Measurements from ENCODE around the gene P4HA3.
A peak's percentile ranks its signal among the peaks of the same experiment; 100 is the strongest.

The P4HA3 gene

DNA sequence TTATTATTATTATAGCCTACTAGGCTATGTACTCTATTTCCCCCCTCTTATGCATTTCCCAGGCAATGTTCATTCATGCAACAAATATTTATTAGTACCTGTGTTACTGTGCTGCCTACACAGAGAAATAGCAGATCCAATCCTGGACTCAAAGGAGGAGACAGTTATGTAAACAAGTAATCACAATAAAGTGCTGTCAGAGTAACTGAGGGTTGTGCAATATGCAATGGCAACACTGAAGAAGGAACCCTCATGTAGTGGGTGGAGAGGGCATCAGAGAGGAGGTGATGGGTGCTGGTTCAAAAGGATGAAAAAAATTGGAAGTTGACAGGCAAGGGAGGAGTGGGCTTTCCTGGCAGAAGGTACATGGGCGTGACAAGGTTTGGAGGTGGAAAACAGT, 886 bp upstream of the P4HA3 start:
- DNase-seq: no peak
- Histone ChIP-seq H3K36me3 (no peaks in the 10 kb centered on the region), H3K27ac (no peak overlapping the region), H3K27me3 (ENCODE audit: insufficient read depth, low read depth, severe bottlenecking) (no peaks in the 10 kb centered on the region), H3K4me3 (ENCODE audit: low read depth, low read length) (no peak overlapping the region), H3K9me3 (ENCODE audit: severe bottlenecking) (peaks cover 4% of the 10 kb centered on the region)
- TF ChIP-seq, protein P1, sequence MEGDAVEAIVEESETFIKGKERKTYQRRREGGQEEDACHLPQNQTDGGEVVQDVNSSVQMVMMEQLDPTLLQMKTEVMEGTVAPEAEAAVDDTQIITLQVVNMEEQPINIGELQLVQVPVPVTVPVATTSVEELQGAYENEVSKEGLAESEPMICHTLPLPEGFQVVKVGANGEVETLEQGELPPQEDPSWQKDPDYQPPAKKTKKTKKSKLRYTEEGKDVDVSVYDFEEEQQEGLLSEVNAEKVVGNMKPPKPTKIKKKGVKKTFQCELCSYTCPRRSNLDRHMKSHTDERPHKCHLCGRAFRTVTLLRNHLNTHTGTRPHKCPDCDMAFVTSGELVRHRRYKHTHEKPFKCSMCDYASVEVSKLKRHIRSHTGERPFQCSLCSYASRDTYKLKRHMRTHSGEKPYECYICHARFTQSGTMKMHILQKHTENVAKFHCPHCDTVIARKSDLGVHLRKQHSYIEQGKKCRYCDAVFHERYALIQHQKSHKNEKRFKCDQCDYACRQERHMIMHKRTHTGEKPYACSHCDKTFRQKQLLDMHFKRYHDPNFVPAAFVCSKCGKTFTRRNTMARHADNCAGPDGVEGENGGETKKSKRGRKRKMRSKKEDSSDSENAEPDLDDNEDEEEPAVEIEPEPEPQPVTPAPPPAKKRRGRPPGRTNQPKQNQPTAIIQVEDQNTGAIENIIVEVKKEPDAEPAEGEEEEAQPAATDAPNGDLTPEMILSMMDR (IDR thresholded peaks at IDR 0.05; ENCODE audit: low read depth, low read length): no peak

DNA sequence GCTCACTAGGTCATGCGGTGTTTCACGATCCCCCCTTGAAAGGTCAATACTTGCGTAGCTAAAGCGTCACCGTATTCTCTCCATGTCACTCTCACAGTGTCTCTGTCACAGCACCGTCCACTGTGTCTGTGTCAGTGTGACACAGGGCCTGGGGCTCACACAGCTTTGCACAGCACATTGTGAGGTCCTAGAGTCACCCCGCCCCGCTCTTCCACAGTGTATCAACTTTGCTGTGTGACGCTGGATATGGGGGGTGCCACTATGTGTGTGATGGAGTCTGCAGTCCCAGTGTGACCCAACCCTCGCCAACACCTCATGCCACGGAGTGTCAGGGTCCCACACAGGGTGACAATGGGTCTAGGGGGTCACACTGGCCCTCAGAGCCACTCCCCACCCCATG, 583 bp downstream of the P4HA3 start:
- TF ChIP-seq, protein P1 (IDR thresholded peaks at IDR 0.05; ENCODE audit: low read depth, low read length): no peak
- H3K36me3 ChIP-seq: no peaks in the 10 kb centered on the region
- DNase-seq: no peak
- no peaks in the 10 kb centered on the region for H3K27me3 ChIP-seq (ENCODE audit: insufficient read depth, low read depth, severe bottlenecking)
- H3K9me3 ChIP-seq (ENCODE audit: severe bottlenecking): no peaks in the 10 kb centered on the region
- H3K4me3 ChIP-seq (ENCODE audit: low read depth, low read length): peak overlapping the region; percentile 44
- no peak overlapping the region for H3K27ac ChIP-seq

DNA sequence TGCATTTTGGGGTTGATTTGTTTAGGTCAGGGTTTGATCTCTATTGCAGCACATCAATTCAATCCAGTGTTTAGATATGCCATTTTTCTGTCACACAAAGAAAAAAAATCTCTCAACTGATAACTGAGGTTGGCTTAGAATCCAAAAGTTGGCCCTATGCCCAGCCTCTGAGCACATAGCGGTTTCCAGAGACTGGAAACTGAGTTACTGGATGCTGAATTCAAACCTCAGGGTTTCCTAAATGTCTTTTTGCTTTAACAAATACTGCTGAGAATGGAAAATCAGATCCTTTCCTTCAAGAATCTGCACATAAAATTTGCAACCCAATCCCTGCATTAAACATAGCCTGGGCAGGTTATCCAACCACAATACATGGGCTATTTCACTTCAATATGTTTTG, 4.0 kb downstream of the P4HA3 start:
- TF ChIP-seq, protein P1 (IDR thresholded peaks at IDR 0.05; ENCODE audit: low read depth, low read length): no peak
- no peaks in the 10 kb centered on the region for H3K9me3 ChIP-seq (ENCODE audit: severe bottlenecking)

DNA sequence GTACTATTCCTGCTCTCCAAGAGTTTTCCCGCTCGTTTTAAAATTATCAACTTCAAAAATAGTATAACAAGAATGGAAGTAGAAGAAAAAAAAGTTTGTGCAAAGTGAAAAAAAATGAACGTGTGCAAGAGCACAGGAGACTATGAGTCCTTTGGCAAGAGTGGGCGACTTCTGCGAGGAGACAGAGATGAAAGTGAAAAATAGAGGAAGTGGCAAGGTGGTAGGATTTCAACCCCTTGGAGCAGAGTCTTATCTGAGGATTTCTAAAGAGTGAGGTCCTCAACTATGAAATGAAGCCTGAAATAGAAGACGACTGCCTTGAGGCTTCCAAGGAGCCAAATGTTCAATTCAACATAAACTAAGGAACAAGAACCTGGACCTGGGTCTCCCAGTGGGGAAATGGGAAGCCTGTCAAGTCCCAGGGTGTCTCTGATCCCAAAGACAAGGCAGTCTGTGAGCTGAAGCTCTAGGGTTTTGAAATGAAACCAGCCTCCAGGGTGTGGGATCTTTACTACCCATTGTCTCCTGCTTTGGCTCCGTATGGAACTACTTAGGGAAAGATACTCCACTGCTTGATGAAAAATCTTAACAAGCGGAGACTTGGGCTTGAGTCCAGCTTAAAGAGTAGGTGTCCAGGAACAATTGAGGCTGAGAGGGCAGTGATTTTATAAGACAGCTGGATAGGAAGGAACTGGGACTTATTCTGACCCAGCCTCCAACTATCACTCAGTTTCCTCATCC, 4.8 kb downstream of the P4HA3 start:
- H3K4me3 ChIP-seq (ENCODE audit: low read depth, low read length): no peak overlapping the region
- H3K27me3 ChIP-seq (ENCODE audit: insufficient read depth, low read depth, severe bottlenecking): no peaks in the 10 kb centered on the region
- DNase-seq: no peak
- no peaks in the 10 kb centered on the region for H3K9me3 ChIP-seq (ENCODE audit: severe bottlenecking)
- TF ChIP-seq, protein P1 (IDR thresholded peaks at IDR 0.05; ENCODE audit: low read depth, low read length): no peak
- no peak overlapping the region for H3K27ac ChIP-seq
- no peaks in the 10 kb centered on the region for H3K36me3 ChIP-seq

More for the DNA sequence above, 4.0 kb downstream of the P4HA3 start:
- no peak for DNase-seq
- Histone ChIP-seq H3K36me3 (no peaks in the 10 kb centered on the region), H3K27ac (no peak overlapping the region), H3K4me3 (ENCODE audit: low read depth, low read length) (no peak overlapping the region), H3K27me3 (ENCODE audit: insufficient read depth, low read depth, severe bottlenecking) (no peaks in the 10 kb centered on the region)

DNA sequence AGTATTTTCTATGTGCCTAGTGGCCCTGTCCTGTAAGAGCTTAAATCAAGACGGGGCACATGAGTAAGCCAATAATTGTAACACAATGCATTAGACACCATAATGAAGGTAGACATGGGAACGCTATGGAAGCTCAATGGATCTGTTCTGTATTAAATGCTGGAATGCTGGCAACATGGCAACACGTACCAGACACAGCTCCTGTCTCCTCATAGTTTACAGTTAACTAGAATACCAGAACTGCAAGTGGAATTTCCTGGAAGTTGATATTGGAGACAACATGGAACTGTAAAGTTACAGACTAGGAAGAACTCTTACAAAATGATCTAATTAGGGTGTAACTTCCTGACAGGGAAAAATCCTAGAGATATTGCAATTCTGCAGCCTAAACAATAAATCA, 12.4 kb downstream of the P4HA3 start:
- Histone ChIP-seq H3K27me3 (ENCODE audit: insufficient read depth, low read depth, severe bottlenecking) (no peaks in the 10 kb centered on the region), H3K36me3 (no peaks in the 10 kb centered on the region)
- TF ChIP-seq, protein P1 (IDR thresholded peaks at IDR 0.05; ENCODE audit: low read depth, low read length): no peak

DNA sequence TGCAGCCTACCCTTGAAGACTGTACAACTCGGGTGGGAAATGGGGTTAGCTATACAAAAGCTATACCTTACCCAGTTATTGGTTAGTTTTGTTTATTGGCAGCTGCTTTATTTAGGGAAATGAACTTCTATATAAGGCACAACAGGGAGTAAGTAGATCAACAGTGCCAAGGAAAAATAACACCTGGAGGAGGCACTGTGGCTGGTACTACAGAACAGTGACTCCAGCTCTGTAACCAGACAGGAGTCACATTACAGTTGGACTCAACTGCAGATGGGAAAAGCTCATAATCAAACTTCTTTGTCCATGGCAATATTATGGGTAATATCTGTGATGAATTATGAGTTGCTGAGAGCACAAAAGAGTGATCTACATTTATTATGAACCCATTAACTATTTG, 14.0 kb downstream of the P4HA3 start:
- Histone ChIP-seq H3K36me3 (no peaks in the 10 kb centered on the region), H3K4me3 (ENCODE audit: low read depth, low read length) (no peak overlapping the region), H3K27me3 (ENCODE audit: insufficient read depth, low read depth, severe bottlenecking) (no peaks in the 10 kb centered on the region), H3K27ac (no peak overlapping the region), H3K9me3 (ENCODE audit: severe bottlenecking) (no peaks in the 10 kb centered on the region)
- TF ChIP-seq, protein P1 (IDR thresholded peaks at IDR 0.05; ENCODE audit: low read depth, low read length): no peak
- no peak for DNase-seq

More for the DNA sequence above, 12.4 kb downstream of the P4HA3 start:
- H3K4me3 ChIP-seq (ENCODE audit: low read depth, low read length): no peak overlapping the region
- no peak for DNase-seq
- H3K27ac ChIP-seq: no peak overlapping the region
- H3K9me3 ChIP-seq (ENCODE audit: severe bottlenecking): no peaks in the 10 kb centered on the region
